Osteoblast (primary cell): Measurements from ENCODE around the gene C2CD5. TPM values are rescaled to one million over a fixed set of nuclear protein-coding genes. Genes with fewer than 3 reads are reported as not detected.

Source experiments
- DNase-seq: peaks from one replicate; pipeline ENCODE4 v3.0.0; 2011; ENCODE audit warnings: low spot score, mixed read lengths; ENCODE audit not compliant: insufficient read length; ENCODE audit errors: missing footprints
- H2AFZ ChIP-seq: 2 replicates; pipeline ENCODE4 v1.6.0; 2011; ENCODE audit warnings: mild to moderate bottlenecking, low read length
- H3K27ac ChIP-seq: 2 replicates; pipeline ENCODE4 v1.5.1; 2011; ENCODE audit warnings: mild to moderate bottlenecking, low read depth, low read length, moderate library complexity
- H3K27me3 ChIP-seq: 2 replicates; pipeline ENCODE4 v1.6.0; 2012; ENCODE audit warnings: mild to moderate bottlenecking, control low read depth, inconsistent platforms, low read length, moderate library complexity; ENCODE audit not compliant: insufficient read depth
- H3K36me3 ChIP-seq: 2 replicates; pipeline ENCODE4 v1.5.1; 2011; ENCODE audit warnings: mild to moderate bottlenecking, low read length, control low read depth, moderate library complexity; ENCODE audit not compliant: insufficient read depth
- H3K4me1 ChIP-seq: 2 replicates; pipeline ENCODE4 v1.5.1; 2011; ENCODE audit warnings: mild to moderate bottlenecking, low read length, control low read depth, moderate library complexity; ENCODE audit not compliant: insufficient read depth
- H3K4me2 ChIP-seq: 2 replicates; pipeline ENCODE4 v1.6.0; 2011; ENCODE audit warnings: mild to moderate bottlenecking, low read length; ENCODE audit not compliant: insufficient read depth
- H3K4me3 ChIP-seq: fragments of 200-600 bp; sonication (generic); 3 replicates; pipeline ENCODE4 v1.5.1; 2012; ENCODE audit warnings: mild to moderate bottlenecking, low read length, inconsistent platforms; ENCODE audit not compliant: insufficient read depth
- H3K79me2 ChIP-seq: 2 replicates; pipeline ENCODE4 v1.6.0; 2012; ENCODE audit warnings: mild to moderate bottlenecking, low read length, control low read depth, inconsistent platforms; ENCODE audit not compliant: insufficient read depth
- H3K9me3 ChIP-seq: 2 replicates; pipeline ENCODE4 v1.5.1; 2011; ENCODE audit warnings: low read depth, low read length, control low read depth
- H4K20me1 ChIP-seq: 2 replicates; pipeline ENCODE4 v1.6.0; 2012; ENCODE audit warnings: mild to moderate bottlenecking, low read length, control low read depth; ENCODE audit not compliant: insufficient read depth
- total RNA-seq: library from RNA; depleted of rRNA; stranded (reverse); fragments of >200 nt; gene quantifications from 2 replicates; pipeline ENCODE4 v1.2.3, GENCODE V29; 2012
- TF ChIP-seq, protein P1 (sequence below): IDR thresholded peaks from 2 replicates; pipeline ENCODE4 v1.5.1; 2011; ENCODE audit warnings: mild to moderate bottlenecking, low read depth, low read length, moderate library complexity; ENCODE audit errors: extremely low read depth

C2CD5 gene
- total RNA-seq, 1 donor = 22.1 TPM

DNA sequence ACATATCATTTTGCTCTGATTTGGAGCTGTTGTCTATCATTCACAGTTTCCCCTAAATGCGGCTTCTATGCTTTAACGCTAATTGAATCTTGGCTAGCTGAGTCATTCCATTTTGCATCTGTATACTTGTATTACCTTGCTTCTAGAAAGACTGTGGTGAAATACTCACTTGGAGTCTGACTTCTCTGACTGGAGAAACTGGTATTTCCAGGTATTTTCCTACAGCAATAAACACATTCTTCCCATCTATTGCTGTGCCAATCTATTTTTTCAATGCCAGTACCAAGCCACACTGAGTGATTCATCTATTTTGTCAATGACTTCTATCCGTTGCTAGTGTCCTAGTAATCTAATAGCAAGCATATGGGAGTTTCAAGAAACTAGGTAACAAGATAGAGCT lies 133.9 kb downstream of the C2CD5 start:
- Histone ChIP-seq H3K4me1 (peaks cover 4% of the 10 kb centered on the region), H3K36me3 (no peaks in the 10 kb centered on the region), H2AFZ (no peak overlapping the region), H3K4me3 (no peak overlapping the region), H4K20me1 (no peaks in the 10 kb centered on the region), H3K27me3 (peaks cover 3% of the 10 kb centered on the region), H3K79me2 (no peaks in the 10 kb centered on the region), H3K27ac (no peak overlapping the region), H3K9me3 (no peaks in the 10 kb centered on the region), H3K4me2 (no peak overlapping the region)
- DNase-seq = peak; percentile 82
- TF ChIP-seq, protein P1, sequence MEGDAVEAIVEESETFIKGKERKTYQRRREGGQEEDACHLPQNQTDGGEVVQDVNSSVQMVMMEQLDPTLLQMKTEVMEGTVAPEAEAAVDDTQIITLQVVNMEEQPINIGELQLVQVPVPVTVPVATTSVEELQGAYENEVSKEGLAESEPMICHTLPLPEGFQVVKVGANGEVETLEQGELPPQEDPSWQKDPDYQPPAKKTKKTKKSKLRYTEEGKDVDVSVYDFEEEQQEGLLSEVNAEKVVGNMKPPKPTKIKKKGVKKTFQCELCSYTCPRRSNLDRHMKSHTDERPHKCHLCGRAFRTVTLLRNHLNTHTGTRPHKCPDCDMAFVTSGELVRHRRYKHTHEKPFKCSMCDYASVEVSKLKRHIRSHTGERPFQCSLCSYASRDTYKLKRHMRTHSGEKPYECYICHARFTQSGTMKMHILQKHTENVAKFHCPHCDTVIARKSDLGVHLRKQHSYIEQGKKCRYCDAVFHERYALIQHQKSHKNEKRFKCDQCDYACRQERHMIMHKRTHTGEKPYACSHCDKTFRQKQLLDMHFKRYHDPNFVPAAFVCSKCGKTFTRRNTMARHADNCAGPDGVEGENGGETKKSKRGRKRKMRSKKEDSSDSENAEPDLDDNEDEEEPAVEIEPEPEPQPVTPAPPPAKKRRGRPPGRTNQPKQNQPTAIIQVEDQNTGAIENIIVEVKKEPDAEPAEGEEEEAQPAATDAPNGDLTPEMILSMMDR = no peak

DNA sequence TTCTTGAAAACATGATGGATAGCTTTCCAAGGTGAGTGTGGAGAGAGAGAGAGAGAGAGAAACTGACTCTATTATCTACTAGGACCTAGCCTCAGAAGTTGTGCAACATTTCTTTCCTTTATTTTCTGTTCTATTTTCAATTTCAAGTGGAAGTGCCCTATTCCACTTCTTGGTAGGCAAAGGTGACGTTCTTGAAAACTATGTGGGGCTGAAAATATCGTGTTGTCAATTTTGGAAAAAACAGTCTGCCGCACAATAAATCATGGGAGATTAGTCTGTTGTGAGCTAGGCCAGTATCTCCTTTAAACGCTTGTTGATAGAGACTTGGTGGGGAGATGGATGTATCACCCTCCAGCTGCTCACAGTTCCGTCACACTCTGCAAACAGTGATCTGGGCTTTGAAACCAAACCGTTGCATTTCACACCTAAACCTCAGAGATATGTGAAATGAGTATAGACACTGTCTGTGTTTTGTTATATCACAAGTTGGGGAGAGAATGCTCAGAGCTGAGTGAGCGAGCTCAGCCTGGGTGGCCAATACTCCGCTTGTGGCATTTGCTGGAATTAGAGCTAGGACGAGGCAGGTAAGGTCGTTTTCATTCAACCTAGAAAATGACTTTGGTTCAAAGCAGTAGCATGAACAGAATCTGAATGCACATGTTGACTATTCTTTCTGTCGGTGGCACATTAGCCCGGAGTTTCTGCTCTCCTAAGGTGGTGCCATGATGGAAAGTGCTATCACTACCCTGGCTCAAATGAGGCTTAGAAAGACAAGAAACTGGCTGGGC lies 134.8 kb downstream of the C2CD5 start:
- H3K36me3 ChIP-seq = no peaks in the 10 kb centered on the region
- no peak for DNase-seq
- H3K4me3 ChIP-seq = no peak overlapping the region
- no peak overlapping the region for H2AFZ ChIP-seq
- H3K4me2 ChIP-seq = peak overlapping the region; percentile 51
- TF ChIP-seq, protein P1 = no peak
- no peaks in the 10 kb centered on the region for H3K4me1 ChIP-seq
- no peak overlapping the region for H3K27ac ChIP-seq
- H3K27me3 ChIP-seq = peaks cover 3% of the 10 kb centered on the region
- H4K20me1 ChIP-seq = no peaks in the 10 kb centered on the region
- H3K79me2 ChIP-seq = no peaks in the 10 kb centered on the region
- H3K9me3 ChIP-seq = no peaks in the 10 kb centered on the region

DNA sequence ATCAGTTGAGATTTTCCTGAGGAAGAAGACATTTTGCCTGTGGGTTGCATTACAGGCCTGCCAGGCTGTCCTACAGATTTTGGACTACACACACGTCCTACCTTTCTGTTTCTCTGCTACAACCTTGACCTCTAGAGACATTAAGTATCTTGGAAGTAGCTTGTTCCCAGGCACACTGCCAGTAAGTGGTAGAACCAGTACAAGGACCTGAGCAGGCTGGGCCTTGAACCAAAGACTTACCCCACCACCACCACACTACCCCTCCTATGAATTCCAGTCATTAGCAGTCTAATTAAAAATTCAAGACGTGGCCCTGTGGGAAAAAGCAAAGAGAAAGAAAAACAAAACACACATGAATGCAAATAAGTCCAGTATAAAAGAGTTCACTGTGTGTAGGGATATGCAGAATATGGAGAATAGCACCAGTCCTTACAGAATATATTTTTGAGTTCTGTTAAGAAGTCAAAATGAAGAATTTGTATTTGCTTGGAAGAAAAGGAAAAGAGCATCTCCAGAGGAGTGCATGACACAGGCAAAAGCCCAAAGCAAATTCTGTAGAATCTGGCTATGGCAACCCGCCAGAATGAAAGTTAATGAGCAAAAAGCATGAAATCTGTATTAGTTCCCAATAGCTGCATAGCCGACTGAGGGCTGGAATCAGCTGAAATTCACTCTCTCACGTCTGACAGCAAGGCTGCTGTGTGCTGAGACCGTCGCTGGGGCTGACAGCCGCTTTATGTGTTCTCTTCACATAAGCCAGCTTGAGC lies 135.5 kb downstream of the C2CD5 start:
- no peak overlapping the region for H2AFZ ChIP-seq
- DNase-seq = no peak
- H3K4me2 ChIP-seq = peak overlapping the region; percentile 51
- H3K27ac ChIP-seq = no peak overlapping the region
- H3K36me3 ChIP-seq = no peaks in the 10 kb centered on the region
- TF ChIP-seq, protein P1 = no peak
- no peak overlapping the region for H3K4me3 ChIP-seq
- no peaks in the 10 kb centered on the region for H3K9me3 ChIP-seq
- no peaks in the 10 kb centered on the region for H4K20me1 ChIP-seq
- H3K79me2 ChIP-seq = no peaks in the 10 kb centered on the region
- H3K27me3 ChIP-seq = peaks cover 3% of the 10 kb centered on the region
- no peaks in the 10 kb centered on the region for H3K4me1 ChIP-seq

DNA sequence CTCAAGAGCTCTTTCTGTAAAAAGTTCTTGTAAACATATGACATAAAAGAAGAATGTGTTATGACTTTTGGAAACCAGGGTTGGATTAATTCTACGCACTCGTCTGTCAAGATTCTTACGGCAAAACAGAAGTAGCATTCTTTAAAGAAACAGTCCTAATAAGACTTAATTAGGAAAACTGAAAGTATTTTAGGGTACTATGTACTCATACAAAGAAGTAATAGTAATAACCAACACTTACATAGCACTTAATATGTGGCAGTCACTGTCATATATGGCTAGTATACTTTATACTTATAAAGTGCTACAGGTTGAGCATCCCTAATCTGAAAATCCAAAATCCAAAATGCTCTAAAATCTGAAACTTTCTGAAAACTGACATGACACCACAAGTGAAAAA lies 136.9 kb downstream of the C2CD5 start:
- no peak overlapping the region for H3K4me3 ChIP-seq

More for the DNA sequence above, 136.9 kb downstream of the C2CD5 start:
- DNase-seq = no peak
- H3K4me1 ChIP-seq = no peaks in the 10 kb centered on the region
- H3K36me3 ChIP-seq = no peaks in the 10 kb centered on the region
- peaks cover 3% of the 10 kb centered on the region for H3K27me3 ChIP-seq
- no peaks in the 10 kb centered on the region for H3K79me2 ChIP-seq
- H4K20me1 ChIP-seq = no peaks in the 10 kb centered on the region
- TF ChIP-seq, protein P1 = no peak
- no peak overlapping the region for H2AFZ ChIP-seq
- H3K27ac ChIP-seq = no peak overlapping the region
- H3K9me3 ChIP-seq = no peaks in the 10 kb centered on the region
- H3K4me2 ChIP-seq = no peak overlapping the region
